Stimulated activated CD4-positive, alpha-beta T cell treated with anti-CD3 and anti-CD28 coated beads, TNF-alpha, amount 100 ng/mL, for 1 hour (primary cell): ENCODE data around the gene ZMYND11.
A peak's percentile ranks its signal among the peaks of the same experiment; 100 is the strongest.

Experiments used
- DNase-seq, 3 donors: peaks; one replicate each; pipeline ENCODE4 v3.0.0-alpha.2; 2020; ENCODE audit warnings: low read depth in 3 of 3, low spot score in 1 of 3

The ZMYND11 gene

GRCh38 chr10:135132-135600 is at the start of gene ZMYND11:
Gene ZMYND11 (plus strand): TSS chr10:135455. CDS start chr10:180013, 44,558 bp downstream.
- peak; percentile 27 to 62 (median 31) for DNase-seq

- DNase-seq, result no peak
Observed at GRCh38 chr10:86031-86430, 49.2 kb upstream of the ZMYND11 start.

- DNase-seq, result no peak
Observed at GRCh38 chr10:87177-88080, 47.8 kb upstream of the ZMYND11 start.

GRCh38 chr10:88253-88652 is 47.0 kb upstream of the ZMYND11 start:
- DNase-seq, result no peak

- DNase-seq, result no peak
Observed at GRCh38 chr10:89248-89647, 46.0 kb upstream of the ZMYND11 start.

GRCh38 chr10:90161-90560 is 45.1 kb upstream of the ZMYND11 start:
- DNase-seq, result no peak

GRCh38 chr10:91313-91712 is 43.9 kb upstream of the ZMYND11 start:
- no peak for DNase-seq

- no peak for DNase-seq
Observed at GRCh38 chr10:92153-92552, 43.1 kb upstream of the ZMYND11 start.

GRCh38 chr10:92846-93245 is 42.4 kb upstream of the ZMYND11 start:
- DNase-seq, result no peak

GRCh38 chr10:94613-95012 is 40.6 kb upstream of the ZMYND11 start:
- no peak for DNase-seq

- DNase-seq, result no peak
Observed at GRCh38 chr10:95356-96115, 39.7 kb upstream of the ZMYND11 start.

- no peak for DNase-seq
Observed at GRCh38 chr10:96466-96865, 38.8 kb upstream of the ZMYND11 start.

GRCh38 chr10:104416-104815 is 30.8 kb upstream of the ZMYND11 start:
- DNase-seq, result no peak

GRCh38 chr10:104862-105565 is 30.2 kb upstream of the ZMYND11 start:
- DNase-seq, result no peak

GRCh38 chr10:105806-106205 is 29.4 kb upstream of the ZMYND11 start:
- no peak for DNase-seq

- DNase-seq, result no peak
Observed at GRCh38 chr10:106740-107139, 28.5 kb upstream of the ZMYND11 start.

GRCh38 chr10:112246-112645 is 23.0 kb upstream of the ZMYND11 start:
- no peak for DNase-seq

GRCh38 chr10:124874-125273 is 10.4 kb upstream of the ZMYND11 start:
- DNase-seq, result no peak

- DNase-seq, result no peak
Observed at GRCh38 chr10:127612-128432, 7.4 kb upstream of the ZMYND11 start.

GRCh38 chr10:129810-130209 is 5.4 kb upstream of the ZMYND11 start:
- no peak for DNase-seq
